Panc1 (cell line): ENCODE results near the gene ATF7. TPM values are rescaled to one million over a fixed set of nuclear protein-coding genes. Genes with fewer than 3 reads are reported as not detected.

Experiments used
- ATAC-seq: fragments of 200-7000 bp; cut with Tn5 transposase; 2 replicates; pipeline ENCODE4 v1.9.1; 2020; ENCODE audit warnings: mild to moderate bottlenecking, moderate library complexity
- BruUV-seq: library from RNA; stranded (reverse); fragments of 400-500 nt; replicated peaks from 2 replicates; lab custom pipeline; 2021; lab: Mats Ljungman, UMichigan
- CTCF ChIA-PET: fragments of 300-600 bp; sonication (Branson Sonifier 250); formaldehyde crosslinking; loops from one replicate; lab custom pipeline; 2022; ENCODE audit warnings: antibody characterized with exemption; lab: Charles Lee
- POLR2A ChIA-PET: fragments of 300-600 bp; sonication (Branson Sonifier 250); formaldehyde crosslinking; loops from one replicate; lab custom pipeline; 2022; ENCODE audit warnings: antibody characterized with exemption; lab: Charles Lee
- DNase-seq: peaks from one replicate; pipeline ENCODE4 v3.0.0-alpha.2; 2010; ENCODE audit warnings: low read depth, low spot score
- H3K27ac ChIP-seq: 2 replicates; pipeline ENCODE4 v1.5.1; 2011; ENCODE audit warnings: mild to moderate bottlenecking, low read length, inconsistent platforms
- H3K27me3 ChIP-seq: fragments of 200-500 bp; sonication (Bioruptor generic); 2 replicates; pipeline ENCODE4 v1.6.0; 2014; ENCODE audit warnings: low read length, inconsistent platforms; ENCODE audit not compliant: control insufficient read depth, insufficient read depth
- H3K36me3 ChIP-seq: fragments of 200-500 bp; sonication (Bioruptor generic); 2 replicates; pipeline ENCODE4 v1.5.1; 2014; ENCODE audit warnings: inconsistent platforms, mild to moderate bottlenecking, low read length, moderate library complexity; ENCODE audit not compliant: control insufficient read depth, insufficient read depth
- H3K4me1 ChIP-seq: 2 replicates; pipeline ENCODE4 v1.5.1; 2011; ENCODE audit warnings: inconsistent platforms, mild to moderate bottlenecking, low read length, moderate library complexity; ENCODE audit not compliant: control insufficient read depth, insufficient read depth
- H3K4me3 ChIP-seq, 2 experiments: 2 replicates each; pipeline ENCODE4 v1.5.1; 2011 to 2012; ENCODE audit warnings: low read depth in 2 of 2, low read length in 2 of 2, mild to moderate bottlenecking in 2 of 2, inconsistent platforms in 1 of 2, moderate library complexity in 1 of 2
- H3K9me3 ChIP-seq: fragments of 200-500 bp; sonication (Bioruptor generic); 2 replicates; pipeline ENCODE4 v1.5.1; 2014; ENCODE audit warnings: low read depth, mild to moderate bottlenecking, inconsistent platforms, low read length, moderate library complexity; ENCODE audit not compliant: control insufficient read depth, insufficient read depth
- POLR2AphosphoS5 ChIP-seq: IDR thresholded peaks from 2 replicates; pipeline ENCODE4 v1.6.1; 2012; ENCODE audit warnings: mild to moderate bottlenecking, low read depth, low read length, moderate library complexity
- SIN3A ChIP-seq: IDR thresholded peaks from 2 replicates; pipeline ENCODE4 v1.6.1; 2012; ENCODE audit warnings: low read depth, mild to moderate bottlenecking, low read length, moderate library complexity, borderline replicate concordance; ENCODE audit not compliant: insufficient read depth
- TCF7L2 ChIP-seq: IDR thresholded peaks from 2 replicates; pipeline ENCODE4 v1.6.1; 2011; ENCODE audit warnings: mild to moderate bottlenecking, low read depth, low read length, inconsistent platforms
- in situ Hi-C: cut with HindIII; loops from 2 replicates; pipeline ENCODE4 v1.10.0; 2016; ENCODE audit warnings: low sequenced_read_pairs, low pct_unique_long_range_greater_than_20kb
- intact Hi-C: fragments of 100-400 bp; cut with micrococcal nuclease; formaldehyde crosslinking; loops from one replicate; pipeline ENCODE4 v1.10.0; 2022; ENCODE audit not compliant: unreplicated experiment
- total RNA-seq: library from RNA; stranded (reverse); gene quantifications from one replicate; pipeline ENCODE4 v1.2.1, GENCODE V29; 2021; ENCODE audit not compliant: unreplicated experiment
- TF ChIP-seq, protein P1 (sequence below), 2 experiments: IDR thresholded peaks; 2 replicates each; pipeline ENCODE4 v1.6.1; 2011 to 2012; ENCODE audit warnings: low read depth in 2 of 2, control low read depth in 1 of 2, low read length in 1 of 2, mild to moderate bottlenecking in 1 of 2, moderate library complexity in 1 of 2; ENCODE audit not compliant: insufficient read depth in 1 of 2
- TF ChIP-seq, protein P2 (sequence below): fragments of 450-650 bp; IDR thresholded peaks from 2 replicates; pipeline ENCODE4 v1.5.1; 2017; ENCODE audit warnings: mild to moderate bottlenecking

The ATF7 gene
- total RNA-seq, 1 experiment from 2014 or later, result 29.5 TPM

DNA sequence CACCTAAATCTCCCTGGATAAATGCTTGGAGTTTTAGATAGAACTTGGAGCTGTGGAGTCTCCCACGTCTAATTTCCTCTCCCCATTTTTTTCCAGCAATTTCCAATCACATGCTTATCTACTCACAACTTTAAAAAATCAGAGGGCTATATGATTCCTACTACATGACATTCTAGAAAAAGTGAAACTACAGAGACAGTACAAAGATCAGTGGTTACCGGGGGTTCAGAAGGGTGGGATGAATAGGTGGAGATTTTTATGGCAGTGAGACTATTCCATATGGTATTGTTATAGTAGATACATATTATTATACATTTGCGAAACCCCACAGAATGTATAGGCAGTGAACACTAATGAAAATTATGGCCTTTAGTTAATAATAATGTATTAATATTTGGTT lies 35.5 kb downstream of the ATF7 start:
- no peak for TF ChIP-seq TCF7L2
- TF ChIP-seq POLR2AphosphoS5, result no peak
- TF ChIP-seq, protein P1, sequence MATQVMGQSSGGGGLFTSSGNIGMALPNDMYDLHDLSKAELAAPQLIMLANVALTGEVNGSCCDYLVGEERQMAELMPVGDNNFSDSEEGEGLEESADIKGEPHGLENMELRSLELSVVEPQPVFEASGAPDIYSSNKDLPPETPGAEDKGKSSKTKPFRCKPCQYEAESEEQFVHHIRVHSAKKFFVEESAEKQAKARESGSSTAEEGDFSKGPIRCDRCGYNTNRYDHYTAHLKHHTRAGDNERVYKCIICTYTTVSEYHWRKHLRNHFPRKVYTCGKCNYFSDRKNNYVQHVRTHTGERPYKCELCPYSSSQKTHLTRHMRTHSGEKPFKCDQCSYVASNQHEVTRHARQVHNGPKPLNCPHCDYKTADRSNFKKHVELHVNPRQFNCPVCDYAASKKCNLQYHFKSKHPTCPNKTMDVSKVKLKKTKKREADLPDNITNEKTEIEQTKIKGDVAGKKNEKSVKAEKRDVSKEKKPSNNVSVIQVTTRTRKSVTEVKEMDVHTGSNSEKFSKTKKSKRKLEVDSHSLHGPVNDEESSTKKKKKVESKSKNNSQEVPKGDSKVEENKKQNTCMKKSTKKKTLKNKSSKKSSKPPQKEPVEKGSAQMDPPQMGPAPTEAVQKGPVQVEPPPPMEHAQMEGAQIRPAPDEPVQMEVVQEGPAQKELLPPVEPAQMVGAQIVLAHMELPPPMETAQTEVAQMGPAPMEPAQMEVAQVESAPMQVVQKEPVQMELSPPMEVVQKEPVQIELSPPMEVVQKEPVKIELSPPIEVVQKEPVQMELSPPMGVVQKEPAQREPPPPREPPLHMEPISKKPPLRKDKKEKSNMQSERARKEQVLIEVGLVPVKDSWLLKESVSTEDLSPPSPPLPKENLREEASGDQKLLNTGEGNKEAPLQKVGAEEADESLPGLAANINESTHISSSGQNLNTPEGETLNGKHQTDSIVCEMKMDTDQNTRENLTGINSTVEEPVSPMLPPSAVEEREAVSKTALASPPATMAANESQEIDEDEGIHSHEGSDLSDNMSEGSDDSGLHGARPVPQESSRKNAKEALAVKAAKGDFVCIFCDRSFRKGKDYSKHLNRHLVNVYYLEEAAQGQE (IDR thresholded peaks at IDR 0.05; ENCODE audit: insufficient read depth in 1 of 2, low read depth in 2 of 2, low read length in 1 of 2), result no peak
- H3K9me3 ChIP-seq, result no peaks in the 10 kb centered on the region
- ChIA-PET CTCF (no interaction called here), POLR2A (no interaction called here)
- no peaks in the 10 kb centered on the region for H3K27me3 ChIP-seq
- H3K36me3 ChIP-seq, result no peaks in the 10 kb centered on the region
- no peak for ATAC-seq
- H3K4me3 ChIP-seq, result no peak overlapping the region
- in situ Hi-C loops, result no loop called here
- peaks cover 15% of the 10 kb centered on the region for H3K4me1 ChIP-seq
- intact Hi-C loops, result no loop called here
- no peak for DNase-seq
- H3K27ac ChIP-seq, result no peak overlapping the region
- no TSS peak for BruUV-seq

DNA sequence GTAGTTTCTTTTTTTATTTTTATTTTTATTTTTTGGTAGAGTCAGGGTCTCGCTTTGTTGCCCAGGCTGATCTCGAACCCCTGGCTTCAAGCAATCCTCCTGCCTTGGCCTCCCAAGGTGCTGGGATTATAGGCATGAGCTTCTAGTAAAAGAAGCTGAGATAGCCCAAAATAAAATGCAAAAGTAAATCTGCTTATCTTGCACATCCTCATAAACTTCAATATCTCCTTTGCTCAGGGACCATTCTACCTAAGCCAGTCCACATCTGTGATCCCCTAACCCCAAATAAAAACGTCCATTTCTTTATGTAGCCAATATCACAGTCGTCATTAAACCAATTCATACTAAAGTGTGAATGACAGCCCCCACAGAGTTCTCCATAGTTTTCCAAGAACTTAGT lies 36.3 kb downstream of the ATF7 start:
- Histone ChIP-seq H3K27ac (no peak overlapping the region), H3K9me3 (no peaks in the 10 kb centered on the region), H3K36me3 (no peaks in the 10 kb centered on the region), H3K4me1 (peaks cover 15% of the 10 kb centered on the region), H3K4me3 (no peak overlapping the region), H3K27me3 (no peaks in the 10 kb centered on the region)
- no peak for TF ChIP-seq SIN3A
- TF ChIP-seq POLR2AphosphoS5, result no peak
- DNase-seq (no peak), ATAC-seq (no peak)
- ChIA-PET CTCF (no interaction called here), POLR2A (no interaction called here)
- in situ Hi-C loops (no loop called here), intact Hi-C loops (no loop called here)
- BruUV-seq, result no TSS peak

DNA sequence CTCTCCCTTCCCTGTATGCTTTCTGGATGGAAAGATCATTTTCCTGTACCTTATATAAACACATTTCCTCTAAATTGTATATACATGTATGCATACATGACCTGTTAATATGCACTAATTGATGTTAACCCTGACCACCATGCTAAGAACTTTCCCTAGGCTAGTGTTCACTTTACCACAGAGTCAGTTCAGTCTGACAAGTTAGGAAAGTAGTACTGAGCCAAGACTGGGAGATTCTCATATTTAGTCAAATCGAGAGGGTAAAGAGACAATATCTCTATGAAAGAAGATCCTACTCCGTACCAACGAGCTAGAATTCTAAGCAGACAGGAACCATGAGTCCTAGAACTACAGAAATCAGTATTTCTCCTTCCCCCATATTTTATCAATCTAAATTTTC lies 36.8 kb downstream of the ATF7 start:
- Histone ChIP-seq H3K27me3 (no peaks in the 10 kb centered on the region), H3K4me1 (peaks cover 15% of the 10 kb centered on the region), H3K9me3 (no peaks in the 10 kb centered on the region), H3K36me3 (no peaks in the 10 kb centered on the region), H3K27ac (no peak overlapping the region), H3K4me3 (no peak overlapping the region)
- CTCF ChIA-PET, result no interaction called here
- no TSS peak for BruUV-seq
- POLR2A ChIA-PET, result interaction anchor here (0.5 kb wide), 1 partner anchor 14 kb away, joined by 7 read pairs; no protein-coding TSS in a partner anchor
- intact Hi-C loops (no loop called here), in situ Hi-C loops (no loop called here)
- no peak for DNase-seq
- no peak for TF ChIP-seq SIN3A
- TF ChIP-seq, protein P1 (IDR thresholded peaks at IDR 0.05; ENCODE audit: insufficient read depth in 1 of 2, low read depth in 2 of 2, low read length in 1 of 2), result no peak
- TF ChIP-seq POLR2AphosphoS5, result no peak
- TF ChIP-seq, protein P2, sequence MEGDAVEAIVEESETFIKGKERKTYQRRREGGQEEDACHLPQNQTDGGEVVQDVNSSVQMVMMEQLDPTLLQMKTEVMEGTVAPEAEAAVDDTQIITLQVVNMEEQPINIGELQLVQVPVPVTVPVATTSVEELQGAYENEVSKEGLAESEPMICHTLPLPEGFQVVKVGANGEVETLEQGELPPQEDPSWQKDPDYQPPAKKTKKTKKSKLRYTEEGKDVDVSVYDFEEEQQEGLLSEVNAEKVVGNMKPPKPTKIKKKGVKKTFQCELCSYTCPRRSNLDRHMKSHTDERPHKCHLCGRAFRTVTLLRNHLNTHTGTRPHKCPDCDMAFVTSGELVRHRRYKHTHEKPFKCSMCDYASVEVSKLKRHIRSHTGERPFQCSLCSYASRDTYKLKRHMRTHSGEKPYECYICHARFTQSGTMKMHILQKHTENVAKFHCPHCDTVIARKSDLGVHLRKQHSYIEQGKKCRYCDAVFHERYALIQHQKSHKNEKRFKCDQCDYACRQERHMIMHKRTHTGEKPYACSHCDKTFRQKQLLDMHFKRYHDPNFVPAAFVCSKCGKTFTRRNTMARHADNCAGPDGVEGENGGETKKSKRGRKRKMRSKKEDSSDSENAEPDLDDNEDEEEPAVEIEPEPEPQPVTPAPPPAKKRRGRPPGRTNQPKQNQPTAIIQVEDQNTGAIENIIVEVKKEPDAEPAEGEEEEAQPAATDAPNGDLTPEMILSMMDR, result no peak
- TF ChIP-seq TCF7L2, result no peak
- ATAC-seq, result no peak
